GM12878 (cell line): Measurements from ENCODE around the gene GFI1. TPM values are rescaled to one million over a fixed set of nuclear protein-coding genes. Genes with fewer than 3 reads are reported as not detected.
A peak's percentile ranks its signal among the peaks of the same experiment; 100 is the strongest.

Source experiments
- BCL11A ChIP-seq: IDR thresholded peaks from 2 replicates; pipeline ENCODE4 v1.6.1; 2011; ENCODE audit warnings: low read depth, low read length
- DPF2 ChIP-seq: fragments of 450-650 bp; IDR thresholded peaks from 2 replicates; pipeline ENCODE4 v1.6.1; 2017; ENCODE audit warnings: mild to moderate bottlenecking
- EGR1 ChIP-seq, 2 experiments: IDR thresholded peaks; 1 replicate in 1 of 2; 2 replicates in 1 of 2; pipeline ENCODE4 v1.6.1; 2011 to 2012; ENCODE audit warnings: low read depth in 2 of 2, low read length in 2 of 2, borderline replicate concordance in 1 of 2, mild to moderate bottlenecking in 1 of 2, moderate library complexity in 1 of 2
- FOS ChIP-seq: IDR thresholded peaks from 3 replicates; pipeline ENCODE4 v1.6.1; 2011; ENCODE audit warnings: borderline replicate concordance; ENCODE audit not compliant: insufficient read length; ENCODE audit errors: extremely low read depth
- JUND ChIP-seq: IDR thresholded peaks from 2 replicates; pipeline ENCODE4 v1.6.1; 2012; ENCODE audit warnings: low read depth, mild to moderate bottlenecking, low read length, improper control_type of control experiment, moderate library complexity
- KLF5 ChIP-seq: fragments of 450-650 bp; IDR thresholded peaks from 2 replicates; pipeline ENCODE4 v1.6.1; 2014; ENCODE audit warnings: mild to moderate bottlenecking; ENCODE audit not compliant: partially characterized antibody
- MEF2A ChIP-seq: IDR thresholded peaks from 2 replicates; pipeline ENCODE4 v1.6.1; 2011; ENCODE audit warnings: low read depth, mild to moderate bottlenecking, low read length, moderate library complexity; ENCODE audit not compliant: insufficient read depth
- RAD51 ChIP-seq: fragments of 450-650 bp; IDR thresholded peaks from 2 replicates; pipeline ENCODE4 v1.6.1; 2016; ENCODE audit warnings: moderate library complexity, mild to moderate bottlenecking, inconsistent platforms
- RB1 ChIP-seq: fragments of 450-650 bp; formaldehyde crosslinking; IDR thresholded peaks from 2 replicates; pipeline ENCODE4 v1.6.1; 2017; ENCODE audit warnings: mild to moderate bottlenecking, borderline replicate concordance
- RUNX3 ChIP-seq: IDR thresholded peaks from 2 replicates; pipeline ENCODE4 v1.6.1; 2012; ENCODE audit warnings: low read length, inconsistent platforms
- YY1 ChIP-seq: IDR thresholded peaks from 2 replicates; pipeline ENCODE4 v1.6.1; 2011; ENCODE audit warnings: low read depth, mild to moderate bottlenecking, low read length
- ZNF217 ChIP-seq: fragments of 450-650 bp; IDR thresholded peaks from 2 replicates; pipeline ENCODE4 v1.6.1; 2017; ENCODE audit warnings: antibody characterized with exemption, mild to moderate bottlenecking
- polyA plus RNA-seq, 11 experiments: library from polyadenylated mRNA; depleted of rRNA in 4 of 11; unstranded in 6 of 11; stranded (reverse) in 5 of 11; fragments of >200 nt; fragmentation: Nextera tagmentation in 4 of 11; fragmentation: Illumina TruSeq in 1 of 11; extraction: Ambion mirVana in 4 of 11; extraction: Trizol in 1 of 11; gene quantifications; 1 replicate in 1 of 11; 2 replicates in 10 of 11; pipeline versions ENCODE4 v1.2.1 to v1.2.3, GENCODE V29; 2011 to 2016; ENCODE audit warnings: inconsistent platforms in 2 of 11, missing spikeins in 2 of 11, low read depth in 1 of 11
- total RNA-seq, 4 experiments: library from RNA; depleted of rRNA in 3 of 4; stranded (reverse); fragments of >200 nt in 3 of 4; fragmentation: Illumina TruSeq in 1 of 4; extraction: Trizol in 1 of 4; gene quantifications; 2 replicates each; pipeline versions ENCODE4 v1.2.1 to v1.2.3, GENCODE V29; 2013 to 2021
- TF ChIP-seq, protein P1 (sequence below): IDR thresholded peaks from 2 replicates; pipeline ENCODE4 v1.6.1; 2012; ENCODE audit warnings: low read length, inconsistent platforms
- TF ChIP-seq, protein P2 (sequence below): fragments of 450-650 bp; IDR thresholded peaks from 2 replicates; pipeline ENCODE4 v1.6.1; 2016; ENCODE audit warnings: mild to moderate bottlenecking
- TF ChIP-seq, protein P3 (sequence below): fragments of 450-650 bp; conservative IDR thresholded peaks from 2 replicates; pipeline ENCODE4 v1.6.1; 2017; ENCODE audit warnings: mild to moderate bottlenecking, moderate library complexity
- TF ChIP-seq, protein P4 (sequence below): fragments of 450-650 bp; IDR thresholded peaks from 2 replicates; pipeline ENCODE4 v1.6.1; 2016; ENCODE audit warnings: mild to moderate bottlenecking
- TF ChIP-seq, protein P5 (sequence below), 3 experiments: IDR thresholded peaks in 2 of 3; conservative IDR thresholded peaks in 1 of 3; 2 replicates each; pipeline ENCODE4 v1.5.1; 2011; ENCODE audit warnings: low read depth in 3 of 3, low read length in 3 of 3, mild to moderate bottlenecking in 3 of 3, control low read depth in 2 of 3, moderate library complexity in 2 of 3, inconsistent platforms in 1 of 3, mixed read lengths in 1 of 3; ENCODE audit not compliant: control insufficient read depth in 2 of 3, insufficient read depth in 1 of 3; ENCODE audit errors: extremely low read depth in 1 of 3
- TF ChIP-seq, protein P6 (sequence below): IDR thresholded peaks from 2 replicates; pipeline ENCODE4 v1.6.1; 2012; ENCODE audit warnings: low read depth, low read length, improper control_type of control experiment
- TF ChIP-seq, protein P7 (sequence below): IDR thresholded peaks from 2 replicates; pipeline ENCODE4 v1.6.1; 2012; ENCODE audit warnings: low read depth, low read length, improper control_type of control experiment

GFI1 gene
- total and polyA plus RNA-seq, 10 of the 15 experiments (the other 5 are each of a cell fraction or from before 2014, with no cell fraction given): 1.8 to 18.3 (median 7.4) TPM

DNA sequence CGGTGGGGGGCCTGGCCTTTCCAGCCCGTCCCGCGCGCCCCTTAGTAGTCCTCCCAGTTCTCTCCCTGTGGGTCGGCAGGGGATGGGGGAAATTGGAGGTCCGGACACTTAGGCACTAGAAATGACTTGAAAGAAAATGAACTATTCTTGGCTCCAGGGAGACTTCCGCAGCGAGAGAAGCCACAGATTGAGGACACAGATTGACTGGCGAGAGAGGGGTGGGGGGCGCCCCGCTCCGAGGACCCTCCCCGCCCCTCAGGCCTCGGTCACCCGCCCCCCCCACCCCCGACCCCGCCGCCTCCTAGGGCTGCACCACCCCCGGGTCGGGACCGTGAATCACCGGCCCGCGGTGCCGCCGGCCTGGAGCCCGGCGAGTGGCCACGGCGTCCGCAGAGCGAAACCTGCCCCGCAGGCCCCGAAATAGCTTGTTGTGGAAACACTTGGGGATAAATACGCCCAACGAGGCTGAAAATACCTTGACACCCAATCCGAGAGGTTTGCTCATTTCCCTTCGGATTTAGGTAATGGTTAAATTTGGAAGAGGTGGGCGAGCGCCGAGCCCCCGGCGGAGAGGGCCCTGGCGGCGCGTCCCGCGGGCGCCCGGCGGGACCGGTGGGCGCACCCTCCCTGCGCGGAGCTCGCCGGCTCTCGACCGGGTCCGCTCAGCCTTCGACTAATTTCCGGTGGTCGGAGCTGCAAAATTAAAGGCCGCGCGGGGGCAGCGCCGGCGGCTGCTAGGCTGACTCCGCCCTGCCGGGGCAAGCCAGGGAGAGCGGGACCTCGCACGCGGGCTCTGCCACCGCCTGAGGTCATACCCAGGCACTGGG, at the start of gene GFI1 (continued):
- TF ChIP-seq BCL11A (peak; percentile 6), DPF2 (peak; percentile 80), RUNX3 (0 out of 2 replicates have a peak, but pooled peaks have one; percentile 7), RAD51 (no peak), JUND (no peak), RB1 (peak; percentile 52; the same call in 1 of the 2 replicates), EGR1 (IDR thresholded peaks at IDR 0.05; ENCODE audit: borderline replicate concordance in 1 of 2, low read depth in 2 of 2, low read length in 2 of 2) (peak in 1 of 2 experiments; percentile 66; a peak in 1 of 3 replicates), YY1 (no peak; the same call in 1 of the 2 replicates), KLF5 (peak; percentile 43), ZNF217 (0 out of 2 replicates have a peak, but pooled peaks have one; percentile 58), FOS (no peak), MEF2A (peak; percentile 82)
- TF ChIP-seq, protein P1, sequence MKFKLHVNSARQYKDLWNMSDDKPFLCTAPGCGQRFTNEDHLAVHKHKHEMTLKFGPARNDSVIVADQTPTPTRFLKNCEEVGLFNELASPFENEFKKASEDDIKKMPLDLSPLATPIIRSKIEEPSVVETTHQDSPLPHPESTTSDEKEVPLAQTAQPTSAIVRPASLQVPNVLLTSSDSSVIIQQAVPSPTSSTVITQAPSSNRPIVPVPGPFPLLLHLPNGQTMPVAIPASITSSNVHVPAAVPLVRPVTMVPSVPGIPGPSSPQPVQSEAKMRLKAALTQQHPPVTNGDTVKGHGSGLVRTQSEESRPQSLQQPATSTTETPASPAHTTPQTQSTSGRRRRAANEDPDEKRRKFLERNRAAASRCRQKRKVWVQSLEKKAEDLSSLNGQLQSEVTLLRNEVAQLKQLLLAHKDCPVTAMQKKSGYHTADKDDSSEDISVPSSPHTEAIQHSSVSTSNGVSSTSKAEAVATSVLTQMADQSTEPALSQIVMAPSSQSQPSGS: no peak
- TF ChIP-seq, protein P2, sequence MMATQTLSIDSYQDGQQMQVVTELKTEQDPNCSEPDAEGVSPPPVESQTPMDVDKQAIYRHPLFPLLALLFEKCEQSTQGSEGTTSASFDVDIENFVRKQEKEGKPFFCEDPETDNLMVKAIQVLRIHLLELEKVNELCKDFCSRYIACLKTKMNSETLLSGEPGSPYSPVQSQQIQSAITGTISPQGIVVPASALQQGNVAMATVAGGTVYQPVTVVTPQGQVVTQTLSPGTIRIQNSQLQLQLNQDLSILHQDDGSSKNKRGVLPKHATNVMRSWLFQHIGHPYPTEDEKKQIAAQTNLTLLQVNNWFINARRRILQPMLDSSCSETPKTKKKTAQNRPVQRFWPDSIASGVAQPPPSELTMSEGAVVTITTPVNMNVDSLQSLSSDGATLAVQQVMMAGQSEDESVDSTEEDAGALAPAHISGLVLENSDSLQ: no peak
- TF ChIP-seq, protein P3, sequence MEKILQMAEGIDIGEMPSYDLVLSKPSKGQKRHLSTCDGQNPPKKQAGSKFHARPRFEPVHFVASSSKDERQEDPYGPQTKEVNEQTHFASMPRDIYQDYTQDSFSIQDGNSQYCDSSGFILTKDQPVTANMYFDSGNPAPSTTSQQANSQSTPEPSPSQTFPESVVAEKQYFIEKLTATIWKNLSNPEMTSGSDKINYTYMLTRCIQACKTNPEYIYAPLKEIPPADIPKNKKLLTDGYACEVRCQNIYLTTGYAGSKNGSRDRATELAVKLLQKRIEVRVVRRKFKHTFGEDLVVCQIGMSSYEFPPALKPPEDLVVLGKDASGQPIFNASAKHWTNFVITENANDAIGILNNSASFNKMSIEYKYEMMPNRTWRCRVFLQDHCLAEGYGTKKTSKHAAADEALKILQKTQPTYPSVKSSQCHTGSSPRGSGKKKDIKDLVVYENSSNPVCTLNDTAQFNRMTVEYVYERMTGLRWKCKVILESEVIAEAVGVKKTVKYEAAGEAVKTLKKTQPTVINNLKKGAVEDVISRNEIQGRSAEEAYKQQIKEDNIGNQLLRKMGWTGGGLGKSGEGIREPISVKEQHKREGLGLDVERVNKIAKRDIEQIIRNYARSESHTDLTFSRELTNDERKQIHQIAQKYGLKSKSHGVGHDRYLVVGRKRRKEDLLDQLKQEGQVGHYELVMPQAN: peak; percentile 69
- TF ChIP-seq, protein P4, sequence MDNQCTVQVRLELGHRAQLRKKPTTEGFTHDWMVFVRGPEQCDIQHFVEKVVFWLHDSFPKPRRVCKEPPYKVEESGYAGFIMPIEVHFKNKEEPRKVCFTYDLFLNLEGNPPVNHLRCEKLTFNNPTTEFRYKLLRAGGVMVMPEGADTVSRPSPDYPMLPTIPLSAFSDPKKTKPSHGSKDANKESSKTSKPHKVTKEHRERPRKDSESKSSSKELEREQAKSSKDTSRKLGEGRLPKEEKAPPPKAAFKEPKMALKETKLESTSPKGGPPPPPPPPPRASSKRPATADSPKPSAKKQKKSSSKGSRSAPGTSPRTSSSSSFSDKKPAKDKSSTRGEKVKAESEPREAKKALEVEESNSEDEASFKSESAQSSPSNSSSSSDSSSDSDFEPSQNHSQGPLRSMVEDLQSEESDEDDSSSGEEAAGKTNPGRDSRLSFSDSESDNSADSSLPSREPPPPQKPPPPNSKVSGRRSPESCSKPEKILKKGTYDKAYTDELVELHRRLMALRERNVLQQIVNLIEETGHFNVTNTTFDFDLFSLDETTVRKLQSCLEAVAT: peak; percentile 27; the same call in 1 of the 2 replicates
- TF ChIP-seq, protein P5, sequence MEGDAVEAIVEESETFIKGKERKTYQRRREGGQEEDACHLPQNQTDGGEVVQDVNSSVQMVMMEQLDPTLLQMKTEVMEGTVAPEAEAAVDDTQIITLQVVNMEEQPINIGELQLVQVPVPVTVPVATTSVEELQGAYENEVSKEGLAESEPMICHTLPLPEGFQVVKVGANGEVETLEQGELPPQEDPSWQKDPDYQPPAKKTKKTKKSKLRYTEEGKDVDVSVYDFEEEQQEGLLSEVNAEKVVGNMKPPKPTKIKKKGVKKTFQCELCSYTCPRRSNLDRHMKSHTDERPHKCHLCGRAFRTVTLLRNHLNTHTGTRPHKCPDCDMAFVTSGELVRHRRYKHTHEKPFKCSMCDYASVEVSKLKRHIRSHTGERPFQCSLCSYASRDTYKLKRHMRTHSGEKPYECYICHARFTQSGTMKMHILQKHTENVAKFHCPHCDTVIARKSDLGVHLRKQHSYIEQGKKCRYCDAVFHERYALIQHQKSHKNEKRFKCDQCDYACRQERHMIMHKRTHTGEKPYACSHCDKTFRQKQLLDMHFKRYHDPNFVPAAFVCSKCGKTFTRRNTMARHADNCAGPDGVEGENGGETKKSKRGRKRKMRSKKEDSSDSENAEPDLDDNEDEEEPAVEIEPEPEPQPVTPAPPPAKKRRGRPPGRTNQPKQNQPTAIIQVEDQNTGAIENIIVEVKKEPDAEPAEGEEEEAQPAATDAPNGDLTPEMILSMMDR (IDR thresholded peaks at IDR 0.05 in 2 of 3, conservative IDR thresholded peaks at IDR 0.05 in 1 of 3; ENCODE audit: control insufficient read depth in 2 of 3, extremely low read depth in 1 of 3, insufficient read depth in 1 of 3, low read depth in 3 of 3, low read length in 3 of 3): peak in 2 of 3 experiments; percentile 13 to 23; a peak in 1 of 6 replicates
- TF ChIP-seq, protein P6, sequence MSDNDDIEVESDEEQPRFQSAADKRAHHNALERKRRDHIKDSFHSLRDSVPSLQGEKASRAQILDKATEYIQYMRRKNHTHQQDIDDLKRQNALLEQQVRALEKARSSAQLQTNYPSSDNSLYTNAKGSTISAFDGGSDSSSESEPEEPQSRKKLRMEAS: peak; percentile 36; the same call in 1 of the 2 replicates
- TF ChIP-seq, protein P7, sequence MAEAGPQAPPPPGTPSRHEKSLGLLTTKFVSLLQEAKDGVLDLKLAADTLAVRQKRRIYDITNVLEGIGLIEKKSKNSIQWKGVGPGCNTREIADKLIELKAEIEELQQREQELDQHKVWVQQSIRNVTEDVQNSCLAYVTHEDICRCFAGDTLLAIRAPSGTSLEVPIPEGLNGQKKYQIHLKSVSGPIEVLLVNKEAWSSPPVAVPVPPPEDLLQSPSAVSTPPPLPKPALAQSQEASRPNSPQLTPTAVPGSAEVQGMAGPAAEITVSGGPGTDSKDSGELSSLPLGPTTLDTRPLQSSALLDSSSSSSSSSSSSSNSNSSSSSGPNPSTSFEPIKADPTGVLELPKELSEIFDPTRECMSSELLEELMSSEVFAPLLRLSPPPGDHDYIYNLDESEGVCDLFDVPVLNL: 0 out of 2 replicates have a peak, but pooled peaks have one; percentile 29
